HepG2 (cell line): ENCODE results near the gene SLC22A31. TPM values are rescaled to one million over a fixed set of nuclear protein-coding genes. Genes with fewer than 3 reads are reported as not detected.

ENCODE experiments used
- AGO1 ChIP-seq: fragments of 200-400 bp; formaldehyde crosslinking; IDR thresholded peaks from 2 replicates; pipeline ENCODE4 v1.6.1; 2017; ENCODE audit warnings: mild to moderate bottlenecking, low read depth, low read length, moderate library complexity; ENCODE audit not compliant: poor library complexity, severe bottlenecking
- AHR ChIP-seq: IDR thresholded peaks from 2 replicates; pipeline ENCODE4 v1.6.1; 2018; ENCODE audit warnings: missing genetic modification reagents, missing compliant biosample characterization
- CENPBD1 ChIP-seq: sonication (generic); formaldehyde crosslinking; IDR thresholded peaks from 2 replicates; pipeline ENCODE4 v1.8.0; 2022; ENCODE audit warnings: missing genetic modification reagents, low read depth, mild to moderate bottlenecking, borderline replicate concordance
- KLF9 ChIP-seq: IDR thresholded peaks from 2 replicates; pipeline ENCODE4 v1.6.1; 2016; ENCODE audit warnings: low read depth
- MAX ChIP-seq: IDR thresholded peaks from 2 replicates; pipeline ENCODE4 v1.6.1; 2012; ENCODE audit warnings: inconsistent platforms
- MTF1 ChIP-seq: sonication (generic); formaldehyde crosslinking; IDR thresholded peaks from 2 replicates; pipeline ENCODE4 v1.5.0; 2020; ENCODE audit warnings: missing genetic modification reagents
- RBFOX2 ChIP-seq: fragments of 200-400 bp; formaldehyde crosslinking; IDR thresholded peaks from 2 replicates; pipeline ENCODE4 v1.6.1; 2017; ENCODE audit warnings: low read depth, mild to moderate bottlenecking, low read length
- U2AF1 ChIP-seq: fragments of 200-400 bp; formaldehyde crosslinking; optimal IDR thresholded peaks from 2 replicates; pipeline ENCODE3; 2017; ENCODE audit warnings: mild to moderate bottlenecking, low read depth, low read length
- ZBTB38 ChIP-seq: sonication (generic); formaldehyde crosslinking; IDR thresholded peaks from 2 replicates; pipeline ENCODE4 v1.5.1; 2020; ENCODE audit warnings: mild to moderate bottlenecking, missing genetic modification reagents
- ZNF230 ChIP-seq: sonication (generic); formaldehyde crosslinking; IDR thresholded peaks from 2 replicates; pipeline ENCODE4 v1.4.0; 2020; ENCODE audit warnings: mild to moderate bottlenecking, missing genetic modification reagents
- ZNF367 ChIP-seq: sonication (generic); formaldehyde crosslinking; IDR thresholded peaks from 2 replicates; pipeline ENCODE4 v1.4.0; 2020; ENCODE audit warnings: missing genetic modification reagents, borderline replicate concordance
- ZNF552 ChIP-seq: sonication (generic); formaldehyde crosslinking; IDR thresholded peaks from 2 replicates; pipeline ENCODE4 v1.9.0; 2022; ENCODE audit warnings: missing genetic modification reagents, mild to moderate bottlenecking, borderline replicate concordance
- ZNF574 ChIP-seq: sonication (generic); formaldehyde crosslinking; IDR thresholded peaks from 2 replicates; pipeline ENCODE4 v1.4.0; 2020; ENCODE audit warnings: missing genetic modification reagents
- ZNF607 ChIP-seq: sonication (generic); formaldehyde crosslinking; IDR thresholded peaks from 2 replicates; pipeline ENCODE4 v1.5.1; 2020; ENCODE audit warnings: missing genetic modification reagents, mild to moderate bottlenecking, borderline replicate concordance
- ZNF749 ChIP-seq: sonication (generic); formaldehyde crosslinking; IDR thresholded peaks from 2 replicates; pipeline ENCODE4 v1.8.0; 2022; ENCODE audit warnings: mild to moderate bottlenecking, missing genetic modification reagents, moderate library complexity, borderline replicate concordance
- ZXDC ChIP-seq: sonication (generic); formaldehyde crosslinking; IDR thresholded peaks from 2 replicates; pipeline ENCODE4 v1.5.0; 2020; ENCODE audit warnings: mild to moderate bottlenecking, missing genetic modification reagents
- polyA plus RNA-seq, 8 experiments: library from polyadenylated mRNA; depleted of rRNA in 3 of 8; stranded (reverse) in 7 of 8; unstranded in 1 of 8; fragments of >200 nt; fragmentation: Illumina TruSeq in 4 of 8; extraction: Trizol in 4 of 8; gene quantifications; 2 replicates each; pipeline versions ENCODE4 v1.2.1 to v1.2.3, GENCODE V29; 2011 to 2016; ENCODE audit warnings: low read depth in 4 of 8, missing spikeins in 1 of 8, mixed read lengths in 1 of 8; ENCODE audit not compliant: insufficient read depth in 1 of 8
- total RNA-seq, 5 experiments: library from RNA; depleted of rRNA; stranded (reverse); fragments of >200 nt; fragmentation: Illumina TruSeq; extraction: Trizol; gene quantifications; 2 replicates each; pipeline ENCODE4 v1.2.3, GENCODE V29; 2016; ENCODE audit warnings: low read depth in 1 of 5
- TF ChIP-seq, protein P1 (sequence below): sonication (generic); formaldehyde crosslinking; IDR thresholded peaks from 2 replicates; pipeline ENCODE4 v1.5.1; 2020; ENCODE audit warnings: mild to moderate bottlenecking, missing genetic modification reagents, moderate library complexity

The SLC22A31 gene
- total and polyA plus RNA-seq, 2 of the 13 experiments (the other 11 are each of a cell fraction or from before 2014, with no cell fraction given) = 67.3 to 83.3 TPM

DNA sequence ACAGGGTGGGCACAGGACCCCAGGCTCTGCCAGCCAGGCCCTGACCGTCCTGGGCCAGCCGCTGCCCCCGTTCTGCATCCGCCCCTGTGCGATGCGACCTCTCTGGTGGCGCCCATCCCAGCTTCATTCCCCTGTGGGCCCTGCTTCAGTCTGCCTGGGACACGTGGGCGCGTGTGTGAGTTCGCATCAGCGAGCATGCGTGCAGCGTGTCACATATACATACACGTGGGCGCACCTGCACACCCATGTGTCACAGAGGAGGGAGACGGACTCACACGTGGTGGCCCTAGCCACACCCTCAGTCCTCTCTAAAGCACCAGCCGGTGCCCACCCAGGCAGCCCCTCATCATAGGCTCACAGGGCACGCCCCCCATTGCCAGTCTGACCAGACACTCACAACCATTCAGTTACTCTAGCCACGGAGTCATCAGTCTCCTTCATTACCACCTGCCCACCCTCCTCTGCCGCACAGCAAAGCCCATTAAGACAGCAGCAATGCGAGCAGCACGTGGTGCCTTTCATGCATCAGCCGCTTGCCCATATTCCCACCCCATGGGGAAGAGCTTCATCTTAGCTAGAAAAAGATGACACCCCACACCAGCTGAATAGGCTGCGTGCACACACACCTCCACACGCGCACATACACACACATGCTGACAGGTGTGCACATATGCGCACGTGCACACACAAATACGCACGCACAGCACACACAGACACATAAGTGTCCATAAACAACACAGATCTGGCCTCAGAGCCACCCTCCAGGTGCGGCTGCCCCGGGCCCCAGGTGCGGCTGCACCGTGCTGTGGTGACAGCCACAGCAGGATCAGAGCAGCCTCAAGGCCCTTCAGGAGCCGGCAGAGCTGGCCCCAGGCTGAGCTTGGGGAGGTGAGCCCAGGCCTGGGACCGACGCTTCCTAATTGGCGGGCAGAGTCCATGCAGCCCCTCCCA, 38.3 kb downstream of the SLC22A31 start (continued):
- TF ChIP-seq ZBTB38 (CRISPR knock-in tag) (no peak; the same call in 1 of the 2 replicates), MAX (no peak), AHR (CRISPR knock-in tag) (0 out of 2 replicates have a peak, but pooled peaks have one; percentile 40), RBFOX2 (no peak), KLF9 (CRISPR knock-in tag) (no peak), ZNF367 (CRISPR knock-in tag) (no peak), ZXDC (CRISPR knock-in tag) (no peak), U2AF1 (no peak), ZNF230 (CRISPR knock-in tag) (no peak), ZNF749 (CRISPR knock-in tag) (no peak), ZNF552 (CRISPR knock-in tag) (peak; percentile 46; the same call in 1 of the 2 replicates), ZNF607 (CRISPR knock-in tag) (no peak), AGO1 (no peak), MTF1 (no peak), ZNF574 (CRISPR knock-in tag) (no peak), CENPBD1 (CRISPR knock-in tag) (no peak)
- TF ChIP-seq, protein P1, sequence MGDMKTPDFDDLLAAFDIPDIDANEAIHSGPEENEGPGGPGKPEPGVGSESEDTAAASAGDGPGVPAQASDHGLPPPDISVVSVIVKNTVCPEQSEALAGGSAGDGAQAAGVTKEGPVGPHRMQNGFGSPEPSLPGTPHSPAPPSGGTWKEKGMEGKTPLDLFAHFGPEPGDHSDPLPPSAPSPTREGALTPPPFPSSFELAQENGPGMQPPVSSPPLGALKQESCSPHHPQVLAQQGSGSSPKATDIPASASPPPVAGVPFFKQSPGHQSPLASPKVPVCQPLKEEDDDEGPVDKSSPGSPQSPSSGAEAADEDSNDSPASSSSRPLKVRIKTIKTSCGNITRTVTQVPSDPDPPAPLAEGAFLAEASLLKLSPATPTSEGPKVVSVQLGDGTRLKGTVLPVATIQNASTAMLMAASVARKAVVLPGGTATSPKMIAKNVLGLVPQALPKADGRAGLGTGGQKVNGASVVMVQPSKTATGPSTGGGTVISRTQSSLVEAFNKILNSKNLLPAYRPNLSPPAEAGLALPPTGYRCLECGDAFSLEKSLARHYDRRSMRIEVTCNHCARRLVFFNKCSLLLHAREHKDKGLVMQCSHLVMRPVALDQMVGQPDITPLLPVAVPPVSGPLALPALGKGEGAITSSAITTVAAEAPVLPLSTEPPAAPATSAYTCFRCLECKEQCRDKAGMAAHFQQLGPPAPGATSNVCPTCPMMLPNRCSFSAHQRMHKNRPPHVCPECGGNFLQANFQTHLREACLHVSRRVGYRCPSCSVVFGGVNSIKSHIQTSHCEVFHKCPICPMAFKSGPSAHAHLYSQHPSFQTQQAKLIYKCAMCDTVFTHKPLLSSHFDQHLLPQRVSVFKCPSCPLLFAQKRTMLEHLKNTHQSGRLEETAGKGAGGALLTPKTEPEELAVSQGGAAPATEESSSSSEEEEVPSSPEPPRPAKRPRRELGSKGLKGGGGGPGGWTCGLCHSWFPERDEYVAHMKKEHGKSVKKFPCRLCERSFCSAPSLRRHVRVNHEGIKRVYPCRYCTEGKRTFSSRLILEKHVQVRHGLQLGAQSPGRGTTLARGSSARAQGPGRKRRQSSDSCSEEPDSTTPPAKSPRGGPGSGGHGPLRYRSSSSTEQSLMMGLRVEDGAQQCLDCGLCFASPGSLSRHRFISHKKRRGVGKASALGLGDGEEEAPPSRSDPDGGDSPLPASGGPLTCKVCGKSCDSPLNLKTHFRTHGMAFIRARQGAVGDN = peak; percentile 53; the same call in 1 of the 2 replicates
